ENCODE results near the gene SLC2A3.

GRCh38 chr12:7899755-7900154, 36.2 kb downstream of the SLC2A3 start:
- TF ChIP-seq POLR2A (IDR thresholded peaks at IDR 0.05; ENCODE audit: borderline replicate concordance, extremely low read depth, insufficient read depth, insufficient read length) (no peak), CTCF (IDR thresholded peaks at IDR 0.05 in 2 of 3, conservative IDR thresholded peaks at IDR 0.05 in 1 of 3; ENCODE audit: borderline replicate concordance in 1 of 3, insufficient read depth in 1 of 3, low read depth in 2 of 3, low read length in 2 of 3) (no peak), EGR1 (IDR thresholded peaks at IDR 0.05; ENCODE audit: low read depth) (no peak), SRF (IDR thresholded peaks at IDR 0.05; ENCODE audit: low read depth) (no peak), CEBPB (IDR thresholded peaks at IDR 0.05; ENCODE audit: low read depth) (no peak), EZH2 (IDR thresholded peaks at IDR 0.05) (no peak)

All from HCT116 (cell line).